ENCODE data around the gene UPF1. TPM values are rescaled to one million over a fixed set of nuclear protein-coding genes. Genes with fewer than 3 reads are reported as not detected.
"Not testable (repeated sequence)": the region's sequence is repeated elsewhere in the genome, so short reads cannot be mapped to it uniquely, and the experiment has no call there.

UPF1 gene
- total RNA-seq, 4 donors from 2014 or later = 63.9 to 157 (median 127) TPM

GRCh38 chr19:18910010-18910409 lies 78.3 kb downstream of the UPF1 start:
- Histone ChIP-seq H3K27me3 (no peaks in the 10 kb centered on the region), H3K27ac (no peak overlapping the region), H3K9me3 (no peaks in the 10 kb centered on the region), H3K4me3 (no peak overlapping the region), H3K36me3 (peaks cover 0 to 77% (median 0%) of the 10 kb centered on the region in 3 donors), H3K4me1 (no peaks in the 10 kb centered on the region)
- TF ChIP-seq CTCF (IDR thresholded peaks at IDR 0.05) (no peak), POLR2A (IDR thresholded peaks at IDR 0.05) (no peak)
- peak in 1 of 3 donors; percentile 38 for DNase-seq

DNA sequence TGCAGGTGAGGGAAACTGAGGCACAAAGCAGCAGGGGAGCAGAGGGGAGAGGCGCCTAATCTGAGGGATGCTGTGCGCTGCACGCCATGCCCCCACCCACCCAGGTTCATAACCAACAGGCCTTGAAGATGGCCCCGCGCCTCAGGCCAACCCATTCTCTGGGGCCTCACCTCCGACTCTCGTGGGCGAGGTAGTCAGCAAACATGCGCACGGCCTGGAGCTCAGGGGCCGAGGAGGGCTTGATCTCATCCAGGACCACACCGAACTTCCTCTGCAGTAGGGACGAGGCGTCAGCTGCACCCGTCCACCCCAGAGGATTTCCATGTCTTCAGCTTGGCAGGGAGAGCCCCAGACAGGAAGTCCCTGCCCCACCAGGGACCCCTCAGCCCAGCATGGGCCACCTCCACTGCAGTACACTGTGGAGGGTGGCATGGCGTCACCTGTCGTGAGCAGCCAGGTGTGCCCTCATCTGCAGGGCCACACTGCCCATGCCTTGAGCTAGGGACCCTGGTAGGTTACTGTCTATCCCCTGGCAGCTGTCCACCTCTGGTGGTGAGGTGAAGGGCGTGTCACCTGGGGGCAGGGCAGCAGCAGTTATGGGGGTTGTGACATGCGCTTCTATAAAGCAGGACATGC lies 79.2 kb downstream of the UPF1 start:
- H3K4me1 ChIP-seq = peaks cover 0 to 5% (median 0%) of the 10 kb centered on the region in 4 donors
- H3K27me3 ChIP-seq = no peaks in the 10 kb centered on the region
- no peaks in the 10 kb centered on the region for H3K9me3 ChIP-seq
- H3K27ac ChIP-seq = no peak overlapping the region
- peaks cover 0 to 73% (median 0%) of the 10 kb centered on the region in 3 donors for H3K36me3 ChIP-seq
- peak in 1 of 3 donors; percentile 23 for DNase-seq
- H3K4me3 ChIP-seq = no peak overlapping the region
- no peak for TF ChIP-seq POLR2A (IDR thresholded peaks at IDR 0.05)
- no peak for TF ChIP-seq CTCF (IDR thresholded peaks at IDR 0.05)

DNA sequence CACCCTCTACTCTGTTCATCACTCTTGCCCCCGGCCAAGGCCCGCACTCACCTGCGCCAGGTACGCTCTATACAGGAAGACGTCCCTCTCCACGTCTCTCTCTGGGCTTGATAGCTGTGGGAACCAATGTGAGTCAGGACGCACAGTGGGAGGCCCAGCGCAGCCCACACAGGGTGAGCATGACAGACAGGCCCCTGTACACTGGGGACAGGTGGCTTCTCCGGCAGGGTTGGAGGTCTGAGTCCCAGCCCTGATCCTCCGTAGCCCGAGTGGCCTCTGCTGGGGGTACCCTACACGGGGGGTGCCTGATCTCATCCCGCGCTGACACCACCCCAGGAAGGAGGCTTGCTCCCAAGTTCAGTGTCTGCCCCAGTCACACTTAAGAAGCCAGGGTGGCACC lies 81.2 kb downstream of the UPF1 start:
- Histone ChIP-seq H3K9me3 (no peaks in the 10 kb centered on the region), H3K36me3 (peaks cover 0 to 55% (median 0%) of the 10 kb centered on the region in 3 donors), H3K4me1 (peaks cover 0 to 13% (median 3%) of the 10 kb centered on the region in 4 donors), H3K4me3 (no peak overlapping the region), H3K27me3 (no peaks in the 10 kb centered on the region), H3K27ac (no peak overlapping the region)
- no peak for TF ChIP-seq POLR2A (IDR thresholded peaks at IDR 0.05)
- DNase-seq = peak in 1 of 3 donors; percentile 38

DNA sequence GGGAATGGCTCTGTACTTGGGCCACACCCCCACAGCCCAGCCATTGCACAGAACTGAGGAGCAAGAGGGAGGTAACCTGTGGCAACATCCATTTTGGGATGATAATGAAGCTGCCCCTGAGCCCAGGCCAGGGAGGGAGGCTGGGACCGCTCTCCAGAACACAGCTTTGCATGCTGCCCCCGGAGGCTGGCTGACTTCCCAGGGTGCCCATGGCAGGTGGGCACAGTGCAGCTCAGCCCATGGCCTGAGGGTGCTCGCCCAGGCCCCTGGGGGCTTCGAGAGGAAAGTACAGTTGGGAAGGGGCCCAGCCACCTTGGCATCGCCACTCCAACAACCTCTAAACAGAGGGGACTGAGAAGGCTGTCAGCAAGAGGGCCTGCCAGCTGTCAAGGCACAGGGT lies 81.7 kb downstream of the UPF1 start:
- peak in 1 of 3 donors; percentile 40 for DNase-seq
- H3K36me3 ChIP-seq = peaks cover 0 to 51% (median 0%) of the 10 kb centered on the region in 3 donors
- no peak overlapping the region for H3K4me3 ChIP-seq
- no peaks in the 10 kb centered on the region for H3K9me3 ChIP-seq
- no peaks in the 10 kb centered on the region for H3K27me3 ChIP-seq
- TF ChIP-seq POLR2A (IDR thresholded peaks at IDR 0.05) (no peak), CTCF (IDR thresholded peaks at IDR 0.05) (no peak)
- peaks cover 0 to 18% (median 5%) of the 10 kb centered on the region in 4 donors for H3K4me1 ChIP-seq
- H3K27ac ChIP-seq = no peak overlapping the region

- no peaks in the 10 kb centered on the region for H3K9me3 ChIP-seq
Observed at GRCh38 chr19:18915639-18916038, 83.9 kb downstream of the UPF1 start.

DNA sequence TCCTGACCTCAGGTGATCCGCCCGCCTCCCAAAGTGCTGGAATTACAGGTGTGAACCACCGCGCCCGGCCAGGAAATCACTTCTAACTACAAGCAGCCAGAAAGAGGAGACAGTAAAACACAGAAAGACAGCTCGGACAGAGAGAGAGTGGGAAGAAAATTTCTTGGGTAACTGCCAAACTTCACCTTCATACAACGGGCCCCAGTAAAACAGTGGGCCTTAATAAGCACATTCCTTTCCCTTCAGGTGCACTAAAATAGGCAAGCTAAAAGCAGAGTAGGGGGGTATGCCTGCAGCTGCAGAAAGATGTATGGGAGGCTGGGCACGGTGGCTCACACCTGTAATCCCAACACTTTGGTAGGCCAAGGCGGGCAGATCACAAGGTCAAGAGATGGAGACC lies 85.8 kb downstream of the UPF1 start:
- not testable (repeated sequence) for H3K9me3 ChIP-seq, H3K27ac ChIP-seq, DNase-seq, H3K4me3 ChIP-seq, H3K27me3 ChIP-seq
- Histone ChIP-seq H3K4me1 (peaks cover 0 to 34% (median 16%) of the 10 kb centered on the region in 4 donors), H3K36me3 (peaks cover 0 to 39% (median 0%) of the 10 kb centered on the region in 3 donors)

More at GRCh38 chr19:18915639-18916038, 83.9 kb downstream of the UPF1 start:
- Histone ChIP-seq H3K27me3 (no peaks in the 10 kb centered on the region), H3K36me3 (peaks cover 0 to 35% (median 0%) of the 10 kb centered on the region in 3 donors), H3K4me3 (no peak overlapping the region), H3K4me1 (peaks cover 0 to 28% (median 13%) of the 10 kb centered on the region in 4 donors), H3K27ac (no peak overlapping the region)
- TF ChIP-seq CTCF (IDR thresholded peaks at IDR 0.05) = peak in 4 of 6 experiments; percentile 24 to 57 (median 50)
- no peak for TF ChIP-seq POLR2A (IDR thresholded peaks at IDR 0.05)
- peak in 2 of 3 donors; percentile 68 to 70 for DNase-seq

Other genes with a start within 250 kb of the UPF1 start
- gene REX1BD, start 243.2 kb upstream of the UPF1 start, total RNA-seq = 10 to 100 TPM; 68.1 to 76.3 (median 72.2) TPM
- 10 to 100 TPM in 3 of 4 donors, 1 to 10 TPM in 1; 4.0 to 28.9 (median 23.3) TPM for gene CRLF1, start 225.2 kb upstream of the UPF1 start, total RNA-seq
- 1 to 10 TPM in 2 of 4 donors, under 1 TPM in 1, not detected in 1; 0.70 to 2.0 (median 1.7) TPM for gene TMEM59L, start 219.1 kb upstream of the UPF1 start, total RNA-seq
- gene KLHL26, start 194.9 kb upstream of the UPF1 start, total RNA-seq = 10 to 100 TPM in 2 of 4 donors, 1 to 10 TPM in 2; 9.9 to 16.0 (median 10.9) TPM
- gene CRTC1, start 148.3 kb upstream of the UPF1 start, total RNA-seq = 10 to 100 TPM in 2 of 4 donors, 1 to 10 TPM in 2; 5.1 to 21.5 (median 9.4) TPM
- gene COMP, start 40.7 kb upstream of the UPF1 start, total RNA-seq = under 1 TPM in 1 of 4 donors, not detected in 3; 0.40 TPM
- gene CERS1, start 64.2 kb downstream of the UPF1 start, total RNA-seq = not detected
- 100 to 1,000 TPM; 205 to 257 (median 224) TPM for gene COPE, start 87.4 kb downstream of the UPF1 start, total RNA-seq
- 10 to 100 TPM; 37.0 to 76.9 (median 47.1) TPM for gene DDX49, start 87.8 kb downstream of the UPF1 start, total RNA-seq
- gene HOMER3, start 109.3 kb downstream of the UPF1 start, total RNA-seq = 10 to 100 TPM in 2 of 4 donors, 1 to 10 TPM in 1, under 1 TPM in 1; 0.88 to 33.0 (median 9.6) TPM
- gene SUGP2, start 201.6 kb downstream of the UPF1 start, total RNA-seq = 100 to 1,000 TPM in 1 of 4 donors, 10 to 100 TPM in 3; 32.9 to 157 (median 75.8) TPM
- gene ARMC6, start 201.6 kb downstream of the UPF1 start, total RNA-seq = 10 to 100 TPM; 18.2 to 26.3 (median 24.5) TPM
- 10 to 100 TPM; 11.2 to 24.8 (median 13.2) TPM for gene SLC25A42, start 232.0 kb downstream of the UPF1 start, total RNA-seq

Data from Peyer's patch (tissue), 4 donors.